Ramos (cell line): ENCODE data around the gene OR2A1.
"Not testable (repeated sequence)": the region's sequence is repeated elsewhere in the genome, so short reads cannot be mapped to it uniquely, and the experiment has no call there.

Source experiments
- in situ Hi-C: fragments of 300-500 bp; cut with MboI; formaldehyde crosslinking; loops from one replicate; pipeline ENCODE4 v1.14.3; 2022; ENCODE audit warnings: low sequenced_read_pairs; ENCODE audit not compliant: unreplicated experiment

The OR2A1 gene, protein sequence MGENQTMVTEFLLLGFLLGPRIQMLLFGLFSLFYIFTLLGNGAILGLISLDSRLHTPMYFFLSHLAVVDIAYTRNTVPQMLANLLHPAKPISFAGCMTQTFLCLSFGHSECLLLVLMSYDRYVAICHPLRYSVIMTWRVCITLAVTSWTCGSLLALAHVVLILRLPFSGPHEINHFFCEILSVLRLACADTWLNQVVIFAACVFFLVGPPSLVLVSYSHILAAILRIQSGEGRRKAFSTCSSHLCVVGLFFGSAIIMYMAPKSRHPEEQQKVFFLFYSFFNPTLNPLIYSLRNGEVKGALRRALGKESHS

DNA sequence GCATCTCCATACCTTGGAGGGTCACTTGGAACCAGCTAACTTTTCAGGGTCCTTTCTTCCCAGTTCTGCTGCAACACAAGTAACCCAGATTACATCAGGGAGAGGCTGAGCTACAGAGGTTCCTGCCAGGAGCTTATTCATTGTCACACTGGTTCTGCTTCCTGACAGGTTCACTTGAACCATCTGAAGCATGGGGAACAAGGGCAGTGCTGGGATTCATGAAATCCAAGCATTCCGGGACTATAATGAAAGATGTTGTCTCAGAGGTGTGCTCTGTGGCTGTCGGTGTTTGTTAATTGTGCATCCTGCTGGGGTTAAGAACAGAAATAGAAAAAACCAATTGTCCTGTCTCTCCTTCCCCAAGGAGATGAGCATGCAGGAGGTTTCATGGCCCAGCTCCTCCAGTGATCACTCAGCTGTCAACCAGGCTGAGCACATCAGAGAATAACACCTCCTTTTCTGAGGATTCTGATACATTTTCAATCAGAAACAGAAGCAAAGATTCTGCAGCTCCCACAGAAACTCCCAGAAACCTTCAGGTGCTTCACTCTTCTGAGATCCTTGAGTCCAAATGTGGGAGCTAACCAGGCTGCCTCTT is at the start of gene OR2A1:
Gene OR2A1, plus strand, starts transcription at position 548 of the 598 bp plus-strand sequence. CDS start 5,706 bp downstream, outside the sequence.
- in situ Hi-C loops, result not testable (repeated sequence)

DNA sequence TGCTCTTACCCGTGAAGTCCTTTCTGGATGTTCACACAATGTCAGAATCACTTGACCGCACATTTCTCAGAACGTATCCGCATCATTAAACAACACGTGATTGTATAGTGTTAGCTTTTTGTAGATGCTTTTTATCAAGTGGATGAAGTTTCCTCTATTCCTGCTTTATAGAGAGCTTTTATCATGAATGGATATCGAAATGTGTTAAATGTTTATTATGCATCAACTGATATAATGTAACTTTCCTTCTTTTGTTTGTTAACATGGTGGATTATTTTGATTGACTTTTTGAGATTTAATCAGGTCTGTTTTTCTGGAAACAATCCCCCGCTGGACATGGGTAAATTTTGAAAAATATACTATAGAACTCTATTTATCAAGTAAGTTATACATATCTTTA is 47.5 kb upstream of the OR2A1 start, which contains the start of gene OR2A7:
Gene OR2A7, minus strand, starts transcription at position 101 of the 400 bp plus-strand sequence. CDS start 5,164 bp downstream, outside the sequence.
- in situ Hi-C loops, result not testable (repeated sequence)

DNA sequence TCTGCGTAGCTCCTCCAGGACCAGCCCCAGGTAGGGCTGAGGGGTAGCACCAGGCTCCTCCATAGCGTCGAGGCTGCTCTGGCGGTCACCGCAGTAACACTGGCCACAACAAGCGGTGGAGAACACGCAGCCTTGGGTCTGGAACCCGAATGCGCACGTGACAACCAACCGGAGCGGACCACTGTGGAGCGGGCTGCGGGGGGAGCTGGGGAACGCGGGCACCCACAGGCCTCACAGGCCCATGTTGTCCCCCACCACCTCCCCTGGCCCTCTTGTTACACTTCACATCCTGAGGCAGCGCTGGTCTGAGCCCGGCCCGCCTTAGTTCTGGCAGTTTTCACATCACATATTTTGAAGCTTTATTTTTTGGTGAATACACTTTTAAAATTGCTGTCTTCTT is 43.0 kb upstream of the OR2A1 start, which contains the start of gene CTAGE8:
Gene CTAGE8, minus strand, starts transcription at position 101 of the 400 bp plus-strand sequence. Its CDS starts 38 bp downstream, at position 63.
- in situ Hi-C loops, result not testable (repeated sequence)

DNA sequence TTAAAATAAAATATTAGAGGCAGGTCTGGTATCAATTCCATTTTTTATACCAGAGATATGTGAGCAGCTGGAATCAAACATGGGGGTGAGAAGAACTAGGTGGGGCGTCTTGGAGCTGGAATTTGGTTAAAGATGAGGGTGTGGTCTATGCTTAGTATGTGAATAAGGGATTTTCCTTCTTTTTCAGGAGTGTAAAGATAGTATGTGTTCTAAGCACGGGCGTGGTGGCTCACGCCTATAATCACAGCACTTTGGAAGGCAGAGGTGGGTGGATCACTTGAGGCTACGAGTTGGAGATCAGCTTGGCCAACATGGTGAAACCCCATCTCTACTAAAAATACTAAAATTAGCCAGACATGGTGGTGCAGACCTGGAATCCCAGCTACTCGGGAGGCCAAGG is 36.9 kb upstream of the OR2A1 start:
- in situ Hi-C loops, result not testable (repeated sequence)

DNA sequence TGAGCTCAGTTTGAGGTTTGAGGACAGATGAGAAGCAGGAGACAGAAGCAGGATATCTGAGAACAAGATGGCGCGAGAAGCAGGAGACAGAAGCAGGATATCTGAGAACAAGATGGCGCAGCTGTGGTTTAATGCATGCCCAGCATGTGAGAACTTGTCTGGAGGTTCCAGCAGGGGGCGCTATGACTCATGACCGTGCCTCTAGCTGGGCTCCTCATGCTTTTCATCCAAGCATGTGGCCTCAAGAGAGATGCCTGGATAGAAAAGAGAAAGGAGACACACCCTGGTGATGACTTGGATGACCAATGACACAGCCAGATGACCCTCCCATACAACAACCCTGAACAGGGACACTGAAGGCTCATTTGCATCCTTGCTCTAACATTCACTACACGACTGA is 32.2 kb upstream of the OR2A1 start:
- in situ Hi-C loops, result not testable (repeated sequence)

DNA sequence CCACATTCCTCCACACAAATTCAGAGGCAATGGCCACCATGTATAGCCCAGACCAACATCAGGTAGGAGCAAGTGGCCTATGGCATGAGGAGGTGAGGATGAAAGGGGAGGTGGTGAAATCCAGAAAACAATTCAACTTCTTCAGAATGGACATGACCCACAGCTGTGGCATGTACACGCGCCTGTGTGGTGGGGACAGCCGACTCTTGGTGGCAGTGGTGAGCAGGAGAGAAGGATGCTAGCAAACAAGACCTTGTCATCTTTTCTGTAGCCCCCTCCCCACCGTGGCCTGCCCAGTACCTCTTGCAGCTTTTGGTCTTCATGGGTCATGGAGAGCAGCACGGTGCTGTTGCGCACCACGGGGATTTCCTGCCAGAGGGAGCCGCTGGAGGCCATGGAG is 30.2 kb upstream of the OR2A1 start:
- in situ Hi-C loops, result not testable (repeated sequence)

DNA sequence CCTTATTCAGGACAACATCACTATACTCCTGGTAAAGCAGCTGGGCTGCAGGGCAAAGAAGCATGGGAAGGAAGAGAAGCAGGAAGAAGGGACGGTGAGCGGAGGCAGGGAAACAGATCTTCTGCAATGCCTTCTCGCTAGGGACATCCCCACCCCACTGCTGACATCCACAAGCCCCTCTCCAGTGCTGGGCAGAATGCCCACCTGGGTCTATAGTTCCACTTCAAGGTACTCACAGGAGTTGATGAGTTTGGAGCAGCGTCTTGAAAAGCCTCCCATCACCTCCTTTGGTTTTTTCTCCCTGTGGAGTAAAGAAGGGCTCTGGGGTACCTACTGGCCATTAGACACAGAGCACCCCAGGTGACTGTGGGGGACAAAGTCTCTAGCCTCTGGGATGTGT is 29.7 kb upstream of the OR2A1 start:
- in situ Hi-C loops, result not testable (repeated sequence)

DNA sequence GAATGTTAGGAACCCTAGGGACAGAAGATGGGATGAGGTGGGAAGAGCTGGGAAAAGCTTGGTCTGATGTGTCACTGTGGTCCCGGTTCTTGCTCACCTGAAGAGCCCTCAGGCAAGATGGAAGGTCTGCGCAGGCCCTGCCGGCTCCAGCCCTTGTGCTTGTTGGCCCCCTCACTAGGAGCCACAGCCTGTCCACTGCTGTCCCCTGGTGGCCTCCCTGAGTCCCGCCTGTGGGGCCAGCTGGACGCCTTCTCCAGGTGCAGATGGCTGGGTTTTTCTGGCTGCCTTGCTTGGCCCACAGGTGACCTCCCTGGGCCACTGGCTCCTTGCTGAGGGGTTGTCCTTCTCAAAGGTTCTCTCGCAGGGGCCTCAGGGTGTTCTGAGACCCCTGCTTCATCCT is 28.5 kb upstream of the OR2A1 start:
- in situ Hi-C loops, result not testable (repeated sequence)

DNA sequence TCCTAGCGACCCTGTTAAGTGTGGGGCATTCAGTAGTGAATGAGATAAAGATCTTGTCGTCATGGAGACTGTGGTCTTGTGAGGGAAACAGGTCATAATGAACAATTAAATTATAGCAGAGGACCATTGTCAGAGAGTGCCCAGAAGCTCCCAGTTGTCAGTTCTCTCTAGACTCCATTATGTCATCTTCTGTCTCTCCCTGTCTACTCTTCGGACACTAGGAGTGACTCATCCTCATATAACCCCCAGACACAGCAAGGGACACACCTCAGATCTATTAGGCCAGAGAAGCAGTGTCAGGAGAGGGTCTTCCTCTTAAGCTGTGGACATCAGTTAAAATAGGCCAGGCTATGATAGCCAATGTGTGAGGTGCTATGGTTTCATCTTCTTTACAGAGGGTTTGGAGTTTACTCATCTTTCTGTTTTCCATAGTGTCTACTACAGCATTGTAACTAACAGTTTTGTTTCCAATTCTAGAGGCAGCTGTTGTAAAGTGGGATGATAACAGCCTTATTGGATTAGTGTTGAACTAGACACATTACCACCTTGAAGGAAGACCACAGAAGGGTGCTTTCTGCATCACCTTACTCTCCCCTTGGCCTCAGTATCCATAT is 24.9 kb upstream of the OR2A1 start:
- in situ Hi-C loops, result not testable (repeated sequence)

DNA sequence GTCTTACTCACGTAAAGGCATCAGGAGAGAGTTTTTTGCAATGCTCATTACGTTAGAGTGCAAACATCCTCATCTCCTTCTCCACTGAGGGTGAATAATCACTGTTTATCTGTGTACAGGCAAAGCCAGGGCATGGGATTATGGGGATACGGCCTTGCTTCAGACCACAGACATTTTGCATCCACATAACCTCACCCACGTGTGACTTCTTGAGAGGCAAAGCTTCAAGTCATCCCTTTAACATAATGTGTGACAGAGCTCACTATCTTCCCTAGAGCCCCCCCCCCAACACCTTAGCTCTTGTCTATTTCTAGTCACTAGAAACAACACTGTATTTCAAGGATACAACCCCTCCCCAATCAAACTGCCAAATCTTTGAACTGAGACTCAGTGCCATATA is 20.6 kb upstream of the OR2A1 start:
- in situ Hi-C loops, result not testable (repeated sequence)

DNA sequence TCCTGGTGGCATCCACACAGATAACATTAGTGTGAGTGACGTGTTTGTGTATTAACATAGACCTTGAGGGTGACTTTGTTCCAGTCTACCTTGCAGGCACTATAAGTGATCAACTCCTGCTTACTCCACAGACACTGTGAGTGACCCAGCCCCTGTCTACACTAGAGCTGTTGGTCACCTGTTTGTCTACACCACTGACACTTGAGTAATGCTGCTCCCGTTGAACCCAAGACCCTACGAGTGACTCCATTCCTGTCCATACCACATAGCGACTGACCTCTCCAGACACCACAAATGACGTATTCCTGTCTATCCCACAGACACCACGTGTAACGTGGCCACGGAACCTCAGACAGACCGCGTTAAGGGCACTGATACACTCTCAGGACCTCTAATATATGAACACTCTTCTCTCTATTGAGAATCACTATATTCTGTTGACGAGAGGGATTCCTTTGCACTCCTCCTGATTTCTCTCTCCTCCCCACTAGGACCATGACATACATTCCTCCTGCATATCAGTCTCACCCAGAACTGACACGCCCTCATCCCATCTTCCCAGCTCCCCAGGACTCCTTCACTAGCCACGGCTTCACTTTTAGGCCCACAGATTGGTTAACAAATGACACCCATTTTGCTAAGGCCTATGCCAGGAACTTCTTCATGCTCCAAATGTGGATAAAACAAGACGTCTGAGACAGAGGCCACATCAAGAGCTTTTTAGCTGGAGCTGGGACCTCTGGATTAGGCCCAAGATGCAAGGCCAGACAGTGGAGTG is 19.6 kb upstream of the OR2A1 start:
- in situ Hi-C loops, result not testable (repeated sequence)

DNA sequence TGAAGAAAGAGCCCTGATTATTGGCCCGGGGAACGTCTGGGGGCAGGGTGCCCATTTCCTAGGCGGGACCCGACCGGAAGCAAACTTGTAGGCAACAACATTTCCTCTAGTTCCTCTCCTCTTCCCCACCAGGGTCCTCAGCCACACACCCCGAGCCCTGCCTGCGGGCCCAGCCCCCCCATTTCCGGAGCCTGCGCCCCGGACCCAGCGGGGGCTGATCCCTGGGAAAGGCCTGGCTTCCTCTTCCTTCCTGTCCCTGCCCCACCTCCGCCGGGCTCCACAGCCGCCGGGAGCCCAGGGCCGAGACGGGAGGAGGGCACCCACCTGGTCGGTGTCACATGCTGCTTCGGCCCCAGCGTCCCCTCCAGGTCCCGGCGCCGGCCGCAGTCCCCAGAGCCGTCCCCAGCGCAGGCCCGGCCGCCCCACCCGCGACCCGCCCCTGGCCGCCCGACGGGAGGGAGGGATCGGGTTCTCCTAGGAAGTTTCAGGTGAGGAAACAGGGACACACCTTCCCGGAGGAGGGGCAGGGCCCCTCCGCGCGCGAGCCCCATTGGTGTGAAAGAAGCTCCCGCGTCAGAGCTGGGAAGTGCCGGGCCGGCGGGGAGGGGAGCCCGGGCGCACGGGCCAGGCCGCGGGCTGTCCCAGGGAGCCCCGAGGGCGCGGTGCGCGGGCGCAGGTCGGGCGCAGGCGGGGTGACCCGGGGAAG is 18.3 kb upstream of the OR2A1 start:
- in situ Hi-C loops, result not testable (repeated sequence)

DNA sequence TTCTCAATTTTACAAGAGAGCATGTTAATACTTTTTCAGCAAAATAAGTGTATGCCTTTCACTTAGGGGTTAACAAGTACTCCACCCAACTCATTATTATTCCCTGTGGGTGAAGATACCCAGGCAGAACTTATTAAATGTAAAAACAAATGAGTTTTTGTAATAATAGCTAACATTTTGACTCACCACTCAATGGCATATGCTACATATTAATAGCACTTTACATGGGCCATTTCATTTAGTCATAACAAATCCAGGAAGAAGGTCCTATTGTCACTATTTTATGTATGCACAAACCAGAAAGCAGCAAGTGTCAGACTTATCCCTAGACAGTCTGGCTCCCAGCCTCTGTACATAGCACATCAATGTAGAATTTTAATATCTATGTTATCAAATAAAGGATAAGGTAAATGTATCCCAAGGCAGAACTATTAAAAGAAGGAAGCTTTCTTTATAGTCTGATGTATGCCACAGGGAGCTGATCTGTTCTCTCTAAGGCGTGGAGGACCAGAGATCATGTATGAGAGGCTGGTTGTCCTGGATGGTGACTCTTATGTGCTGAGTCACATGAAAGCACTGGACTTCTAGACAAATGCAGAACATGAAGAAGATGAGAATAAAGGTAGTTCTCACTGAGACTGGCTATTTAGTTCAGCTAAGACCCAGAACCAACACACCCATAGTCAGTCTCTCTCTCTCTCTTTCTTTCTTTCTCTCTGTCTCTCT is 9.5 kb upstream of the OR2A1 start:
- in situ Hi-C loops, result not testable (repeated sequence)

DNA sequence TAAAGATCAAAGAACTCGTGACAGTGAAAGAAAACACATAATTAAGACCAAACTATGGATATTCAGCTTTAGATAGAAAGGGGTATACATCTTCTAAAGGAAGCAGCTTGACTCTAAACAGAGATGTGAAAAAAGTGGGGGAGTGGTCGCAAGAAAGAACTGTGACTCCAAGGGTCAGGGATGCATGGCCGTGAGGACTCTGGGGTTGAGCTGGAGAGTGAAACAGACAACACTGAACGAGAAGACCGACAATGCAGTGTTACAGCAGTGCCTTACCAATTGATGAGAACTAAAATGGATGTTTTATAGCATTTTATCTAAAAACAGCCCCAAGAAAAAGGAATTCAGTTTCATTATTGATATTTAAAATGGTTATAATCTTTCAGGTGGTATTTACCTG is 8.6 kb upstream of the OR2A1 start:
- in situ Hi-C loops, result not testable (repeated sequence)

DNA sequence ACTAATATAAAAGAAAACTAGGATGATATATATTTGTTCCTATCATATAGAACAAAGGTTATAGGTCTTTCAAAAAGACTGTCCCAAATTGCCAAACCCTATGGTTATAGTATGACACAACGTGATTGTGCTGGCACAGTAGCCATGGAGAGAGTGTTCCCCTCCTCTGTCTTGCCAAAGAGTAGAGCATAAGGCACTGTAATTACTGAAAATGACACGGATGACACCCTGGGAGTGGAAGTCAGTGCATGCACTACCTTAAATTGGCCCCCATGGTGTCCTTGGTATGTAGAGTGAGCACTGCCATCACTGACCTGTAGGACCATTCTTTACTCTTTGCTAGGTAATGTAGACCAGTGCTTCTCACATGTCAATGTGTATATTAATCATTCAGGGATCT is 7.1 kb upstream of the OR2A1 start:
- in situ Hi-C loops, result not testable (repeated sequence)

DNA sequence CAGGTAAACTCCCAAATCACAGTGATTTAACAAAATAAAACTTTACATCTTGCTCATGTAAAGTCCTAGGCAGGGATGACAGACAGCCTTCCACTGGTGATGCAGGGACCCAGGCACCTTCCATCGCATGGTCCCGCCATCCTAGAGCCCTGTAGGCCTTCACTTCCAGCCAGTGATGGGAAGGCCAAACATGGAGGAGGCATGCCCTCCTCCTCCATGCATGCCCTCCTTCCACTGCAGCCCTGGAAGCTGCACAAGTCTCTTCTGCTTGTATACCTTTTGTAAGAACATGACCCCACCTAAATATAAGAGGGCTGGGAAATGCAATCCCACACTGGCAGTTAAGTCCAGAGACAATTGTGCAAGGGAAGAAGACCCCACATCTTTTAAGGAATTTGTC is 2.5 kb upstream of the OR2A1 start:
- in situ Hi-C loops, result not testable (repeated sequence)

DNA sequence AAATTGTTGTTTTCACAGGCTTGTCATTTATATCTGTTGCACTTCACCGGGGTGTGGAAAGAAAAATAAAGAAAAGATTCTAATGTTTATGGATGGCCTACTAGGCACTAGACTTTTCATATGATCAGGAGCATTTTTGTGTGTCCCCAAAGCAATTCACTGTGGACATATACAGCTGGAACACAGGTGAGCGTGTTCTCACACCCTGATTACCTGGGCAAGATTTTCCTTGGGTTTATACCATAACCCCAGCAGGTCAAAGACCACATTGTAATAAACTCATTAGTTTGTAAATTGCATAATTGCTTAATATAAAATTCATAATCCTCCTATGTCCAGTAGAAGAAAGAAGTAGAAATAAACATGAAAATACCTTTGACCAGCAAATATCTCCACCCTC is 1.0 kb upstream of the OR2A1 start:
- in situ Hi-C loops, result not testable (repeated sequence)

DNA sequence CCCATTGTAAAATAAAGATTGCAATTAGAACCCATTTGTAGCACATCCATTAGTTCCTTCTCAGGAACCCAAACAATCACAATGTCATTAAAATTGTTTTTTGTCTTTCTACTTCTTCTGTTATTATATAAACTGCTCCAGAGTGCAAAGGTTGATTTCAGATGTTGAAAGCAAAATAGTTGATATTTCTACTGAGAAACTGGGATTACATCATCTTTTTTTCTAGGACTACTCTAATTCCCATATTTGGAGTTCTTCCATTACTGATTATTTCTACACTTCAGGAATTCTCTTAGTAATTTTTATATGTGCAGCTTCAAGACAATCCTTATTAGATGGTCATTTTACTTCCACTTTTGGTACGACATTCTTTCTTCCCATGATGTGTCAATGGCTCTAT is 5.3 kb downstream of the OR2A1 start:
- in situ Hi-C loops, result not testable (repeated sequence)

DNA sequence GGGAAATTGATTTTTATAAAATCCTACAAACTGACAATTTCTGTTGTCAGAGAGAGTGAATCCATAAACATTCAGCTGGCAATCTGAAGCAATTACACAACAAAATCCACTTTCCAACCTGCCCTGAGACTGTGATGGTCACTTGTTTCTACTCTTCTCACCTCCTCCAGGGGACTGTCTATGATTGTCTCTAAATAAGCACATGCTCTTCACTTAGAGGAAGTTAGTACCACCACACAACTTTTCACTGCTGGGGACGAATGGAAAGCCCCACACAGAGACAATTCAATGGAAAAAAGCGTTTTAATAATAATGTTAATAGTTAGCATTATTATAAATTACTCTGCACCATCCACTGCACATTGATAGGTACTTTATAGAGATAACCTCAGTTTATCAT is 7.3 kb downstream of the OR2A1 start:
- in situ Hi-C loops, result not testable (repeated sequence)
